Stimulated activated naive CD8-positive, alpha-beta T cell treated with anti-CD3 and anti-CD28 coated beads, Interleukin-15, Interleukin-2, amounts not matched to agents 100 U/mL and 50 U/mL, for 24 hours (primary cell): ENCODE data around the gene ELOB.

Experiments
- ATAC-seq: fragments of 150-1000 bp; cut with Tn5 transposase; one replicate; pipeline ENCODE4 v1.10.0; 2021
- DNase-seq: peaks from one replicate; pipeline ENCODE4 v3.0.0; 2021

The ELOB gene

GRCh38 chr16:2777231-2777902 lies at the start of gene ELOB:
TSS of gene ELOB (minus strand) at chr16:2777280. CDS start at chr16:2777239, 41 bp downstream.
- DNase-seq (peak; percentile 93), ATAC-seq (peak; percentile 94)

GRCh38 chr16:2825906-2826305 lies 48.8 kb upstream of the ELOB start:
- DNase-seq (no peak), ATAC-seq (no peak)

- ATAC-seq (no peak), DNase-seq (no peak)
Observed at GRCh38 chr16:2825049-2825742, 48.1 kb upstream of the ELOB start.

- ATAC-seq (no peak), DNase-seq (no peak)
Observed at GRCh38 chr16:2824626-2825025, 47.5 kb upstream of the ELOB start.

- ATAC-seq (no peak), DNase-seq (no peak)
Observed at GRCh38 chr16:2822496-2822895, 45.4 kb upstream of the ELOB start.

- ATAC-seq (no peak), DNase-seq (no peak)
Observed at GRCh38 chr16:2822158-2822495, 45.0 kb upstream of the ELOB start.

GRCh38 chr16:2821487-2822157 lies 44.5 kb upstream of the ELOB start:
- DNase-seq: no peak
- no peak for ATAC-seq

GRCh38 chr16:2820836-2821486 lies 43.9 kb upstream of the ELOB start:
- ATAC-seq (no peak), DNase-seq (no peak)

- DNase-seq (no peak), ATAC-seq (no peak)
Observed at GRCh38 chr16:2819939-2820835, 43.1 kb upstream of the ELOB start.

- ATAC-seq (no peak), DNase-seq (no peak)
Observed at GRCh38 chr16:2819179-2819938, 42.3 kb upstream of the ELOB start.

GRCh38 chr16:2818272-2818876 lies 41.3 kb upstream of the ELOB start:
- DNase-seq (no peak), ATAC-seq (no peak)

GRCh38 chr16:2817340-2818271 lies 40.5 kb upstream of the ELOB start:
- ATAC-seq (no peak), DNase-seq (no peak)

- DNase-seq: peak; percentile 31
- peak; percentile 25 for ATAC-seq
Observed at GRCh38 chr16:2816751-2817339, 39.8 kb upstream of the ELOB start, which contains the start of gene PRSS21. TSS of gene PRSS21 (plus strand) at chr16:2817237. CDS start at chr16:2817269, 32 bp downstream.

- ATAC-seq: no peak
- DNase-seq: no peak
Observed at GRCh38 chr16:2815299-2815771, 38.3 kb upstream of the ELOB start.

GRCh38 chr16:2814551-2815298 lies 37.6 kb upstream of the ELOB start:
- DNase-seq: no peak

GRCh38 chr16:2813771-2814221 lies 36.7 kb upstream of the ELOB start:
- DNase-seq (no peak), ATAC-seq (no peak)

More at GRCh38 chr16:2814551-2815298, 37.6 kb upstream of the ELOB start:
- ATAC-seq: no peak

- ATAC-seq (no peak), DNase-seq (no peak)
Observed at GRCh38 chr16:2811703-2812471, 34.8 kb upstream of the ELOB start.
